ENCODE measurements around the gene RACK1. TPM values are rescaled to one million over a fixed set of nuclear protein-coding genes. Genes with fewer than 3 reads are reported as not detected.

RACK1 gene
- total and polyA plus RNA-seq, 2 of the 13 experiments (the other 11 are each of a cell fraction or from before 2014, with no cell fraction given): 2,514 to 6,141 TPM

DNA sequence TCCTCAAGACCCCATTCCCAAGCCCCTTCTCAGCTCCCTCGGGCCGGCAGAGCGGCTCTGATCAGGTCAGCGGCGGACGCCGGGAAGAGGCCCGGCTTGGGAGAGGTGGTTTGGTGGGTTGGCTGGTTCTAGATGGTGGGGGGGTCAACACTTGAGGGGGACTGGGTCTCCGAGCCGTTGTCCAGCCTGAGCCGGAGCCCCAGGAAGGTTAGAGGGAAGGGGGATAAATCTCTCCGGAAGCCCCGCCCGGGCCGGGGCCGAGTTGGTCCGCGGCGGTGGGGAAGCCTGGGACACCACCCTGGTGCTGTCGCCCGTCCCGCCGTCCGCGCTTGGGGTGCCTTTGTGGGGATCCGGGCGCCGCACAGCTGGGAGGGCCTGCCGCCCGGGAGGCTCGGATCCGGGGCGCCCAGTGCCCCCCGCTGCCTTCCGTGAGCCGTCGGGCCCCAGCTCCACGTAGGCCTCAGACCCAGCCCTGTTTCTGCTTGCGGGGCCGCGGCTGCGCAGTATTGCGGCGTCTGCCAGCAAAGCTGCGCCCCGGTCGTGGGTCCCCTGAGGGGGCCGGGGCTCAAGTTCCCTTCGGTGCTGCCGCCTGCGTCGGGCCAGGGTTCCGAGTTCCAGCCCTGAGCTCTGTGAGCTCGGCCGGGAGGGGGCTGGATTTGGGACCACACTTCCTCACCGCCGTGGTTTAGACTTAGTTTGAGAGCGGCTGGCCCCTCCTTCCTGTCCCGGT is 17.8 kb upstream of the RACK1 start (continued):
- peak; percentile 34; the same call in 1 of the 2 replicates for TF ChIP-seq ZNF646 (CRISPR knock-in tag; IDR thresholded peaks at IDR 0.05)
- TF ChIP-seq ZNF546 (CRISPR knock-in tag; conservative IDR thresholded peaks at IDR 0.05): 0 out of 2 replicates have a peak, but pooled peaks have one; percentile 67
- peak; percentile 66 for TF ChIP-seq PITX1 (CRISPR knock-in tag; IDR thresholded peaks at IDR 0.05)
- no peak for TF ChIP-seq THYN1 (CRISPR knock-in tag; IDR thresholded peaks at IDR 0.05; ENCODE audit: borderline replicate concordance, low read depth)
- no peak for TF ChIP-seq ZNF674 (CRISPR knock-in tag; IDR thresholded peaks at IDR 0.05; ENCODE audit: low read depth)
- TF ChIP-seq, protein P1, sequence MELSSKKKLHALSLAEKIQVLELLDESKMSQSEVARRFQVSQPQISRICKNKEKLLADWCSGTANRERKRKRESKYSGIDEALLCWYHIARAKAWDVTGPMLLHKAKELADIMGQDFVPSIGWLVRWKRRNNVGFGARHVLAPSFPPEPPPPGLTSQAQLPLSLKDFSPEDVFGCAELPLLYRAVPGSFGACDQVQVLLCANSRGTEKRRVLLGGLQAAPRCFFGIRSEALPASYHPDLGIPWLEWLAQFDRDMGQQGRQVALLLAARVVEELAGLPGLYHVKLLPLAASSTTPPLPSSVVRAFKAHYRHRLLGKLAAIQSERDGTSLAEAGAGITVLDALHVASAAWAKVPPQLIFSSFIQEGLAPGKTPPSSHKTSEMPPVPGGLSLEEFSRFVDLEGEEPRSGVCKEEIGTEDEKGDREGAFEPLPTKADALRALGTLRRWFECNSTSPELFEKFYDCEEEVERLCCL (CRISPR knock-in tag; IDR thresholded peaks at IDR 0.05; ENCODE audit: borderline replicate concordance): no peak
- no peak for TF ChIP-seq PCBP1 (IDR thresholded peaks at IDR 0.05; ENCODE audit: borderline replicate concordance, low read depth, low read length)
- no peak for TF ChIP-seq RFX3 (CRISPR knock-in tag; IDR thresholded peaks at IDR 0.05)
- TF ChIP-seq ZNF275 (CRISPR knock-in tag; IDR thresholded peaks at IDR 0.05; ENCODE audit: borderline replicate concordance): no peak
- TF ChIP-seq, protein P2, sequence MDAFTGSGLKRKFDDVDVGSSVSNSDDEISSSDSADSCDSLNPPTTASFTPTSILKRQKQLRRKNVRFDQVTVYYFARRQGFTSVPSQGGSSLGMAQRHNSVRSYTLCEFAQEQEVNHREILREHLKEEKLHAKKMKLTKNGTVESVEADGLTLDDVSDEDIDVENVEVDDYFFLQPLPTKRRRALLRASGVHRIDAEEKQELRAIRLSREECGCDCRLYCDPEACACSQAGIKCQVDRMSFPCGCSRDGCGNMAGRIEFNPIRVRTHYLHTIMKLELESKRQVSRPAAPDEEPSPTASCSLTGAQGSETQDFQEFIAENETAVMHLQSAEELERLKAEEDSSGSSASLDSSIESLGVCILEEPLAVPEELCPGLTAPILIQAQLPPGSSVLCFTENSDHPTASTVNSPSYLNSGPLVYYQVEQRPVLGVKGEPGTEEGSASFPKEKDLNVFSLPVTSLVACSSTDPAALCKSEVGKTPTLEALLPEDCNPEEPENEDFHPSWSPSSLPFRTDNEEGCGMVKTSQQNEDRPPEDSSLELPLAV (CRISPR knock-in tag; conservative IDR thresholded peaks at IDR 0.05; ENCODE audit: low read depth): no peak
- no peak for TF ChIP-seq ZFYVE20 (CRISPR knock-in tag; IDR thresholded peaks at IDR 0.05; ENCODE audit: borderline replicate concordance, low read depth)
- no peak; the same call in 1 of the 2 replicates for TF ChIP-seq ZBTB3 (CRISPR knock-in tag; IDR thresholded peaks at IDR 0.05; ENCODE audit: borderline replicate concordance, low read depth)
- 0 out of 2 replicates have a peak, but pooled peaks have one; percentile 36 for TF ChIP-seq ZNF558 (CRISPR knock-in tag; IDR thresholded peaks at IDR 0.05; ENCODE audit: borderline replicate concordance)
- TF ChIP-seq ZNF432 (CRISPR knock-in tag; IDR thresholded peaks at IDR 0.05; ENCODE audit: borderline replicate concordance): no peak
- TF ChIP-seq MAZ (IDR thresholded peaks at IDR 0.05; ENCODE audit: borderline replicate concordance, low read depth, low read length): no peak
- TF ChIP-seq MAZ (CRISPR knock-in tag; IDR thresholded peaks at IDR 0.05; ENCODE audit: low read depth): peak; percentile 60; the same call in 1 of the 2 replicates
- TF ChIP-seq ZNF563 (CRISPR knock-in tag; IDR thresholded peaks at IDR 0.05): peak; percentile 71; the same call in 1 of the 2 replicates

Data from HepG2 (cell line).